Endothelial cell of umbilical vein (primary cell): ENCODE data around the gene HOXC5. TPM values are rescaled to one million over a fixed set of nuclear protein-coding genes. Genes with fewer than 3 reads are reported as not detected.

ENCODE experiments used
- BruUV-seq: library from RNA; stranded (reverse); fragments of 400-500 nt; replicated peaks from 2 replicates; lab custom pipeline; 2021; lab: Mats Ljungman, UMichigan
- CTCF ChIA-PET: fragments of 300-600, 350-600 bp; sonication (Branson Sonifier 250); formaldehyde crosslinking; loops from one replicate; lab custom pipeline; 2021; ENCODE audit warnings: antibody characterized with exemption, inconsistent platforms; lab: Charles Lee
- POLR2A ChIA-PET: fragments of 300-600, 350-600 bp; sonication (Branson Sonifier 250); formaldehyde crosslinking; loops from one replicate; lab custom pipeline; 2021; ENCODE audit warnings: antibody characterized with exemption, inconsistent platforms; lab: Charles Lee
- DNase-seq: peaks from one replicate; pipeline ENCODE4 v3.0.0-alpha.2; 2011; ENCODE audit warnings: low read depth, low spot score
- FAIRE-seq: peaks from 2 replicates; lab custom pipeline; 2011; peaks lifted over from hg19 to GRCh38; lab: Jason Lieb, UNC
- H2AFZ ChIP-seq: 2 replicates; pipeline ENCODE4 v1.6.0; 2012; ENCODE audit warnings: low read depth, low read length, control low read depth, inconsistent platforms
- H3K27ac ChIP-seq: 2 replicates; pipeline ENCODE4 v1.5.1; 2011; ENCODE audit warnings: low read depth, mild to moderate bottlenecking, control low read depth, low read length, moderate library complexity; ENCODE audit not compliant: insufficient read depth
- H3K27me3 ChIP-seq, 2 experiments: 2 replicates each; pipeline versions ENCODE4 v1.6.0 to v1.6.1; 2011; ENCODE audit warnings: low read length in 2 of 2, mixed read lengths in 1 of 2; ENCODE audit not compliant: control insufficient read depth in 2 of 2, insufficient read depth in 2 of 2
- H3K36me3 ChIP-seq, 2 experiments: 2 replicates in 1 of 2; 3 replicates in 1 of 2; pipeline ENCODE4 v1.5.1; 2011; ENCODE audit warnings: low read length in 2 of 2, mild to moderate bottlenecking in 1 of 2, moderate library complexity in 1 of 2; ENCODE audit not compliant: control insufficient read depth in 2 of 2, insufficient read depth in 2 of 2; ENCODE audit errors: extremely low read depth in 1 of 2
- H3K4me1 ChIP-seq: 3 replicates; pipeline ENCODE4 v1.5.1; 2011; ENCODE audit warnings: mild to moderate bottlenecking, low read length; ENCODE audit not compliant: control insufficient read depth, insufficient read depth; ENCODE audit errors: extremely low read depth
- H3K4me2 ChIP-seq: 2 replicates; pipeline ENCODE4 v1.6.1; 2011; ENCODE audit warnings: low read length, control low read depth, mixed read lengths; ENCODE audit not compliant: insufficient read depth
- H3K4me3 ChIP-seq, 3 experiments: fragments of 200-600 bp in 1 of 3; sonication (generic), shearing (Covaris generic) in 1 of 3; replicated peaks in 1 of 3; 2 replicates each; pipeline ENCODE4 v1.5.1; 2011 to 2016; ENCODE audit warnings: control low read depth in 3 of 3, low read length in 3 of 3, mild to moderate bottlenecking in 2 of 3, inconsistent platforms in 1 of 3, low read depth in 1 of 3, moderate library complexity in 1 of 3; ENCODE audit not compliant: insufficient read depth in 1 of 3
- H3K79me2 ChIP-seq: 2 replicates; pipeline ENCODE4 v1.6.0; 2012; ENCODE audit warnings: low read length, inconsistent platforms; ENCODE audit not compliant: control insufficient read depth, insufficient read depth
- H3K9ac ChIP-seq: replicated peaks from 2 replicates; pipeline ENCODE3; 2011; ENCODE audit warnings: low read length, control low read depth; ENCODE audit not compliant: insufficient read depth; ENCODE audit errors: extremely low read depth
- H3K9me1 ChIP-seq: replicated peaks from 3 replicates; pipeline ENCODE4 v1.6.0; 2011; ENCODE audit warnings: mild to moderate bottlenecking, low read length; ENCODE audit not compliant: control insufficient read depth, insufficient read depth; ENCODE audit errors: extremely low read depth
- H3K9me3 ChIP-seq: replicated peaks from 2 replicates; pipeline ENCODE4 v1.5.1; 2012; ENCODE audit warnings: low read length, inconsistent platforms; ENCODE audit not compliant: control insufficient read depth, insufficient read depth
- H4K20me1 ChIP-seq: replicated peaks from 2 replicates; pipeline ENCODE3; 2011; ENCODE audit warnings: mild to moderate bottlenecking, low read length; ENCODE audit not compliant: control insufficient read depth, insufficient read depth; ENCODE audit errors: extremely low read depth
- EZH2 ChIP-seq: IDR thresholded peaks from 2 replicates; pipeline ENCODE4 v1.6.1; 2012; ENCODE audit warnings: borderline replicate concordance, low read depth, mild to moderate bottlenecking, moderate library complexity, low read length, inconsistent platforms; ENCODE audit not compliant: severe bottlenecking
- FOS ChIP-seq: IDR thresholded peaks from 2 replicates; pipeline ENCODE4 v1.6.1; 2011; ENCODE audit warnings: mild to moderate bottlenecking, low read length, moderate library complexity, borderline replicate concordance; ENCODE audit not compliant: insufficient read depth
- GATA2 ChIP-seq: IDR thresholded peaks from 2 replicates; pipeline ENCODE4 v1.7.0; 2011; ENCODE audit warnings: low read depth, mild to moderate bottlenecking, moderate library complexity, mixed read lengths, low read length; ENCODE audit not compliant: insufficient read length, insufficient read depth
- JUN ChIP-seq: IDR thresholded peaks from 2 replicates; pipeline ENCODE4 v1.6.1; 2011; ENCODE audit warnings: borderline replicate concordance, low read depth; ENCODE audit not compliant: insufficient read length, insufficient read depth
- MYC ChIP-seq: IDR thresholded peaks from one replicate; pipeline ENCODE4 v1.6.1; 2011; ENCODE audit warnings: mild to moderate bottlenecking, low read depth, low read length
- POLR2A ChIP-seq: IDR thresholded peaks from 2 replicates; pipeline ENCODE4 v1.6.1; 2012; ENCODE audit warnings: low read depth, mild to moderate bottlenecking, control low read depth, low read length
- POLR2AphosphoS5 ChIP-seq: IDR thresholded peaks from 2 replicates; pipeline ENCODE4 v1.6.1; 2012; ENCODE audit warnings: low read depth, mild to moderate bottlenecking, control low read depth, low read length, moderate library complexity; ENCODE audit not compliant: insufficient read depth
- dilution Hi-C: fragments of 300-500 bp; cut with MboI; formaldehyde crosslinking; loops from one replicate; pipeline ENCODE4 v1.15.0; 2019; ENCODE audit warnings: low sequenced_read_pairs; ENCODE audit not compliant: extremely low pct_ligation_motif_present
- intact Hi-C: fragments of 100-400 bp; cut with micrococcal nuclease; formaldehyde crosslinking; loops from one replicate; pipeline ENCODE4 v1.10.0; 2022
- polyA plus RNA-seq, 4 experiments: library from polyadenylated mRNA; depleted of rRNA in 3 of 4; stranded (reverse) in 3 of 4; unstranded in 1 of 4; fragments of >200 nt; gene quantifications; 2 replicates each; pipeline versions ENCODE4 v1.2.1 to v1.2.3, GENCODE V29; 2011 to 2012; ENCODE audit warnings: missing spikeins in 1 of 4
- total RNA-seq: library from RNA; stranded (reverse); gene quantifications from 2 replicates; pipeline ENCODE4 v1.2.3, GENCODE V29; 2021
- TF ChIP-seq, protein P1 (sequence below), 2 donors: IDR thresholded peaks; 1 replicate in 1 of 2; 2 replicates in 1 of 2; pipeline ENCODE4 v1.5.1; 2011; ENCODE audit warnings: low read length in 2 of 2, mild to moderate bottlenecking in 2 of 2, moderate library complexity in 2 of 2, control low read depth in 1 of 2, inconsistent platforms in 1 of 2, low read depth in 1 of 2; ENCODE audit not compliant: insufficient read depth in 1 of 2; ENCODE audit errors: extremely low read depth in 1 of 2
- TF ChIP-seq, protein P2 (sequence below): IDR thresholded peaks from 2 replicates; pipeline ENCODE4 v1.6.1; 2011; ENCODE audit not compliant: insufficient read depth, insufficient read length

Gene HOXC5
- total and polyA plus RNA-seq, 2 donors (not counting 3 experiments of a cell fraction or from before 2014, with no cell fraction given) = not detected

DNA sequence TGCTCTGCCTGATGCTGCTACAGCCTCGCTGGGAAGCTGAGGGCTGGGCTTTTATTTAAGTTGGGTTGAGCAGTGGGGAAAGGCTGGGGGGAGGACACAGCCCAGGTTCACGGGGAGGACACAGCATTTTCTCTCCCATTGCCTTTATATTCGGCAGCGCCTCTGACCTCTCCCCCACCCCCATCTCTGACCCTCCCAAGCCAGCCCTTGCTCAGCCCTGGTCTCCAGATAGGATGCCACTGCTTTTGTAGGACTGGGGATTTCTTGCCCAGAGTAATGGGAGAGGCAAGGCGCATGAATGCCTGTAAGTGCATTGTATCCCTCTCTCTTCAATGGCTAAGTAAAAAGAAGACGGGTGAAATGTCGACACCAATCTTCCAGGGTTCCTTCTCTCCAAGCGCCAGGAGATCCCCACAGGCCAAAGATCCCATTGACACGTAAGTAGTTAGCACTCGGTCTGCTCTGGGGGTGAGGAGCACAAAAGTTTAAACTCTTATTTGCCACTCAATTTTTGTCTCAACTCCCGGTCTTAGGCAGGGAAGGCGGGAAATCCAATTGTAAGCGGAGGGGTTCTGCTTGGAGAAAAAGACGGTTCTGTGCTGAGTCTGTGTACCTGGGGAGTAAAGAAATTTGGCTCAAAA lies 25.4 kb downstream of the HOXC5 start:
- no peak overlapping the region for H2AFZ ChIP-seq
- H3K27ac ChIP-seq = no peak overlapping the region
- H3K9me3 ChIP-seq = no peaks in the 10 kb centered on the region
- no peak overlapping the region for H3K4me2 ChIP-seq
- POLR2A ChIA-PET = no interaction called here
- intact Hi-C loops = no loop called here
- dilution Hi-C loops = no loop called here
- no peak for DNase-seq
- peaks cover 71% of the 10 kb centered on the region in 2 experiments for H3K27me3 ChIP-seq
- CTCF ChIA-PET = interaction anchor here (1.4 kb wide), 1 partner anchor 26 kb away, joined by 6 read pairs; no protein-coding TSS in a partner anchor
- no peaks in the 10 kb centered on the region for H4K20me1 ChIP-seq
- no peaks in the 10 kb centered on the region for H3K4me1 ChIP-seq
- no peaks in the 10 kb centered on the region for H3K36me3 ChIP-seq
- no peaks in the 10 kb centered on the region for H3K79me2 ChIP-seq
- FAIRE-seq = no peak
- H3K4me3 ChIP-seq = no peak overlapping the region
- TF ChIP-seq GATA2 (no peak), POLR2AphosphoS5 (no peak), MYC (no peak), EZH2 (no peak), JUN (no peak), FOS (no peak), POLR2A (no peak)
- TF ChIP-seq, protein P1, sequence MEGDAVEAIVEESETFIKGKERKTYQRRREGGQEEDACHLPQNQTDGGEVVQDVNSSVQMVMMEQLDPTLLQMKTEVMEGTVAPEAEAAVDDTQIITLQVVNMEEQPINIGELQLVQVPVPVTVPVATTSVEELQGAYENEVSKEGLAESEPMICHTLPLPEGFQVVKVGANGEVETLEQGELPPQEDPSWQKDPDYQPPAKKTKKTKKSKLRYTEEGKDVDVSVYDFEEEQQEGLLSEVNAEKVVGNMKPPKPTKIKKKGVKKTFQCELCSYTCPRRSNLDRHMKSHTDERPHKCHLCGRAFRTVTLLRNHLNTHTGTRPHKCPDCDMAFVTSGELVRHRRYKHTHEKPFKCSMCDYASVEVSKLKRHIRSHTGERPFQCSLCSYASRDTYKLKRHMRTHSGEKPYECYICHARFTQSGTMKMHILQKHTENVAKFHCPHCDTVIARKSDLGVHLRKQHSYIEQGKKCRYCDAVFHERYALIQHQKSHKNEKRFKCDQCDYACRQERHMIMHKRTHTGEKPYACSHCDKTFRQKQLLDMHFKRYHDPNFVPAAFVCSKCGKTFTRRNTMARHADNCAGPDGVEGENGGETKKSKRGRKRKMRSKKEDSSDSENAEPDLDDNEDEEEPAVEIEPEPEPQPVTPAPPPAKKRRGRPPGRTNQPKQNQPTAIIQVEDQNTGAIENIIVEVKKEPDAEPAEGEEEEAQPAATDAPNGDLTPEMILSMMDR (IDR thresholded peaks at IDR 0.05; ENCODE audit: extremely low read depth in 1 of 2, insufficient read depth in 1 of 2, low read depth in 1 of 2, low read length in 2 of 2) = no peak
- TF ChIP-seq, protein P2, sequence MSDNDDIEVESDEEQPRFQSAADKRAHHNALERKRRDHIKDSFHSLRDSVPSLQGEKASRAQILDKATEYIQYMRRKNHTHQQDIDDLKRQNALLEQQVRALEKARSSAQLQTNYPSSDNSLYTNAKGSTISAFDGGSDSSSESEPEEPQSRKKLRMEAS = no peak
- H3K9me1 ChIP-seq = no peaks in the 10 kb centered on the region
- no TSS peak for BruUV-seq
- no peak overlapping the region for H3K9ac ChIP-seq
